WERI-Rb-1 (cell line): ENCODE results near the gene LHFPL6.

Experiments used
- DNase-seq: peaks from one replicate; pipeline ENCODE4 v3.0.0-alpha.2; 2020
- H3K27ac ChIP-seq: fragments of 250-450 bp; sonication (Bioruptor Pico); 2 replicates; pipeline ENCODE4 v1.5.1; 2020; ENCODE audit warnings: mild to moderate bottlenecking, moderate library complexity
- H3K27me3 ChIP-seq: fragments of 250-450 bp; sonication (Bioruptor Pico); 2 replicates; pipeline ENCODE4 v1.5.1; 2021; ENCODE audit warnings: mild to moderate bottlenecking, low read depth, moderate library complexity; ENCODE audit not compliant: insufficient read depth, severe bottlenecking
- H3K36me3 ChIP-seq: fragments of 250-450 bp; sonication (Bioruptor Pico); 2 replicates; pipeline ENCODE4 v1.5.1; 2020; ENCODE audit warnings: mild to moderate bottlenecking, moderate library complexity
- H3K4me3 ChIP-seq: 2 replicates; pipeline ENCODE4 v1.5.1; 2011; ENCODE audit warnings: low read depth, mild to moderate bottlenecking, control low read depth, low read length
- H3K9me3 ChIP-seq: fragments of 250-450 bp; sonication (Bioruptor Pico); 2 replicates; pipeline ENCODE4 v1.5.1; 2021; ENCODE audit warnings: mild to moderate bottlenecking, moderate library complexity; ENCODE audit not compliant: severe bottlenecking
- CTCF ChIP-seq: IDR thresholded peaks from 2 replicates; pipeline ENCODE4 v1.5.1; 2011; ENCODE audit warnings: low read depth, mild to moderate bottlenecking, control low read depth, inconsistent platforms, low read length

The LHFPL6 gene

DNA sequence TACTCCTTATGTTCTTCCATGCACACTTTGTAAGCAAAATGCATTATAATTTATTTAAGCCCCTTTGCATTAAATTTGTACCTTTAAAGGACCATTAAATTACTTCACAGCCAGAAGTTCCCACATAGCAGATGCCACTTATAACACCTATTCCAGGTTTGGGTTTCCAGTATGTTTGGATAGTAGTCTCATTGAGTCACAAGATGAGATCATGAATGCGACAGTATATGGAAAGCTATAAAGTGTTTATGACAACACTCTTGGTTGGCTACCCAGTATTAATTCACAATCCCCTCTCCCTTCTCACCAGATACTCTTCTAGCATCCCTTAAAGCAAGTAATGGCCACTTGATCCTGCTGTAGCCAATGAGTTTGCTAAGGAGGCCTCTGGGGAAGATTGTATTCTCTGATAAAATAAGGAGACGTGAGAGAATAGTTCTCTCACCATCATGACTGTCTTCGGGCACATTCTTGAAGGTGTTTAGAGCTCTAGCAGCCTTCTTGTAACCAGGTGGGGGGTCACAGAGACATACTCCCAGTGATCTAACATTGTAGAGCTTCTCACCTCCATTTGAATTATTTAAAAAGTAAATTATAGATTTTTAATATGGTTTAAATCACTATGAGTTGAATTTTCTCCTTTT lies 2.8 kb upstream of the LHFPL6 start:
- Histone ChIP-seq H3K9me3 (no peaks in the 10 kb centered on the region), H3K27ac (no peak overlapping the region), H3K27me3 (no peaks in the 10 kb centered on the region), H3K36me3 (no peaks in the 10 kb centered on the region), H3K4me3 (no peak overlapping the region)
- TF ChIP-seq CTCF, result no peak
- DNase-seq, result no peak

DNA sequence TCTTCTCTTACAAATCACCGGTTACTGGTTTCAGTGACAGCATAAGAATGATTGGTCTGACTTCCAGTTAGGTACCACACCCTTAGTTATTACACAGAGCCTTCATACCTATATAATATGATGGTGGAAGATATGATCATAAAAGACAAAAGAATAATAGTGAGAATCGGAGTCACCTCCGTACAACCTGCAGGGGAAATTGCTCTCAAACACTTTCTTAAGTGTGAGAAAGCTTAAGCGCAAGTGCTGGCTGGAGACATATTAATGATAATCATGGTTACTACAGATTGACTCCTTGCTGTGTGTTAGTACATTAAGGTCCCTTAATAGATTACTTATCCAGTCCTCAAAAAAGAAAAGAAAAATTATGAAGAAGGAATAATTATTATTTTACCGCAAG lies 1.8 kb upstream of the LHFPL6 start:
- Histone ChIP-seq H3K36me3 (no peaks in the 10 kb centered on the region), H3K4me3 (no peak overlapping the region), H3K9me3 (no peaks in the 10 kb centered on the region), H3K27me3 (no peaks in the 10 kb centered on the region), H3K27ac (no peak overlapping the region)
- TF ChIP-seq CTCF, result no peak
- DNase-seq, result no peak

DNA sequence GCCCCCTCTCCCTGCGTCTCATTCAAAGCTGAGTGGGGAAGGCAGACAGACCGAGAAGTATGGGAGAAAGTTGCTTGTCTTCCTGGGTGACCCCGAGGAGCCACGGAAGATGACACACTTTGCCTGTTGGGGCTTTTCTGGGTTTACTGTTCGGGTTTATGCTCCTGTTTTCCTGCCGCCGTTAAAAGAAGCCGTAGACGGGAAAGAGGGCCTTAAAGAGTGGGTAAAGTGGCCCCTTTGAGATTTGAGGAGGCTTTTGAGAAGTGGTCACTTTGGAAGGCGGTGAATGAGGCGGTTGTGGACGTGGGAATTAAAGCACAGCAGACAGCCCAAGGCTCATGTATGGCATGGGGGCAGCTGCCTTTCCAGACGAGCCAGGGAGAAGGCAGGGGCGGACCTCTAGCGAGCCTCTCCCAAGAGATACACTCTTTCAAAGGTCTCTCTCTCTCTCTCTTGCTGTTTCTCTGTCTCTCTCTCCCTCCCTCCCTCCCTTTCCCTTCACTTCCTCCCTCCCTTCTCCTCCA lies 493 bp upstream of the LHFPL6 start:
- no peak for TF ChIP-seq CTCF
- H3K27me3 ChIP-seq, result no peaks in the 10 kb centered on the region
- H3K36me3 ChIP-seq, result no peaks in the 10 kb centered on the region
- H3K27ac ChIP-seq, result no peak overlapping the region
- peak; percentile 27 for DNase-seq
- peak overlapping the region; percentile 73 for H3K4me3 ChIP-seq
- H3K9me3 ChIP-seq, result no peaks in the 10 kb centered on the region

- H3K27ac ChIP-seq, result peak overlapping the region; percentile 59
- no peaks in the 10 kb centered on the region for H3K9me3 ChIP-seq
- H3K27me3 ChIP-seq, result no peaks in the 10 kb centered on the region
Observed at GRCh38 chr13:39602277-39602613, 748 bp downstream of the LHFPL6 start.

GRCh38 chr13:39601636-39602035 lies 1.4 kb downstream of the LHFPL6 start:
- Histone ChIP-seq H3K4me3 (peak overlapping the region; percentile 73), H3K9me3 (no peaks in the 10 kb centered on the region), H3K27me3 (no peaks in the 10 kb centered on the region), H3K36me3 (no peaks in the 10 kb centered on the region), H3K27ac (no peak overlapping the region)
- DNase-seq, result no peak
- no peak for TF ChIP-seq CTCF

More at GRCh38 chr13:39602277-39602613, 748 bp downstream of the LHFPL6 start:
- no peaks in the 10 kb centered on the region for H3K36me3 ChIP-seq
- no peak for DNase-seq
- TF ChIP-seq CTCF, result no peak
- H3K4me3 ChIP-seq, result peak overlapping the region; percentile 73

GRCh38 chr13:39600766-39601165 lies 2.2 kb downstream of the LHFPL6 start:
- Histone ChIP-seq H3K9me3 (no peaks in the 10 kb centered on the region), H3K36me3 (no peaks in the 10 kb centered on the region), H3K4me3 (no peak overlapping the region), H3K27me3 (no peaks in the 10 kb centered on the region), H3K27ac (no peak overlapping the region)
- peak; percentile 13 for DNase-seq
- TF ChIP-seq CTCF, result peak; percentile 48
